ENCODE results near the gene CEP43. TPM values are rescaled to one million over a fixed set of nuclear protein-coding genes. Genes with fewer than 3 reads are reported as not detected.

Gene CEP43
- total RNA-seq, 1 donor from 2014 or later: 17.7 TPM

DNA sequence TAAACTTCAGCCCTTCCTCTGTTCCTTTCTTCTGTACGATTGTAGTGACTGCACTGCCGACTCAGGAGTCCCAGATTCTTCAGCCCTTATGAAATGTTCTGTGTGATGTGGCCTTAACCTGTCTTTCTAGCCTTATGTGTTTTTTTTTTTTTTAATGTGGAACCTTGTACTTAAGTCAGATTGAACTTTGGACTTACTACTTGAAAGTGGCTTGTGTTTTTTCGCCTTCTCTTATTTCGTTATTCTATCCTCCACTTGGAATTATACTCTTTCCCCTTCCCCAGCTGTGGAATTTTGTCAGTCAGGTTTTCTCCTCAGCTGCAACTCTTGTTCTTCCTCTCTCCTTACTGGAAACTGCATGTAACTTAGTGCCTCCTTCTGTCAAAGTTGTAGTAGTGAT is 8.8 kb downstream of the CEP43 start:
- no peak for DNase-seq (ENCODE audit: low spot score)
- ATAC-seq: no peak

DNA sequence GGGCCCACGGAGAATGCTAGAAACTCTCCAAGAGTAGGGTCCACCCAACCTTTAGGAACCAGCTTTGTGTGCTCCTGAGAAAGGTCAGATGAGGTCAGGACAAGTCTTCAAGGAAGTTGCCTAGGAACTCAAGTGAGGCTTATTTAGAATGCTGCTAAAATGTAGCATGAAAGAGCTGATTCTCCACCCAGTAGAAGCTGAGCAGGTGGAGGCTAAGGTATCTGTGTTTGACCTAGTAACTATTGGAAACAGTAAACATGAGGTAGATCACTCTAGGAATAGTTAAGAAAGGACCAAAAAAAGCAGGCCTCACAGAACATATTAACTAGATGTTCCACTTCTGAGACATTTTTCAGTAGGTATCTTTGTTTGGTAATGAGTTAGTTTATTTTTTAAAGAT is 13.9 kb downstream of the CEP43 start:
- no peak for DNase-seq (ENCODE audit: low spot score)
- no peak for ATAC-seq

DNA sequence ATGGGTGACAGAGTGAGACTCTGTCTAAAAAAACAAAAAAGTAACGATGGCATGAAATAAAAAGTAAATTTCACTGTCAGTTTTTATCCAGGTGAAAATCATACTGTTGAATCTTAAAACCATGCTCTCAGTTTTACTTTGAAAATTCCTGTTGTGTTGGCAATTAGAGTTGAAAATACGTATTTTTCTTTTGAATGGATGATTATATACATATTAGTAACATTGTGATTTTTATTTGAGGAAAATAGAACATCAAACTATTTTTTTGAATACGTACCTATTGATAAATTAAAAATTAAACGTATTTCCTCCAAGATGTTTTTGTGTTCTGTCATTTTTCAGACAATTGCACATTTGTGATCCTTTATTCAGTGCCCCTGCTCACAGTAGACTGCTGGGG is 14.7 kb downstream of the CEP43 start:
- DNase-seq (ENCODE audit: low spot score): no peak
- no peak for ATAC-seq

GRCh38 chr6:167015302-167015701 is 16.1 kb downstream of the CEP43 start:
- no peak for ATAC-seq
- DNase-seq (ENCODE audit: low spot score): no peak

GRCh38 chr6:167020206-167020605 is 21.0 kb downstream of the CEP43 start:
- ATAC-seq (no peak), DNase-seq (ENCODE audit: low spot score) (no peak)

- ATAC-seq (no peak), DNase-seq (ENCODE audit: low spot score) (no peak)
Measured at GRCh38 chr6:167027308-167027707, 28.1 kb downstream of the CEP43 start.

DNA sequence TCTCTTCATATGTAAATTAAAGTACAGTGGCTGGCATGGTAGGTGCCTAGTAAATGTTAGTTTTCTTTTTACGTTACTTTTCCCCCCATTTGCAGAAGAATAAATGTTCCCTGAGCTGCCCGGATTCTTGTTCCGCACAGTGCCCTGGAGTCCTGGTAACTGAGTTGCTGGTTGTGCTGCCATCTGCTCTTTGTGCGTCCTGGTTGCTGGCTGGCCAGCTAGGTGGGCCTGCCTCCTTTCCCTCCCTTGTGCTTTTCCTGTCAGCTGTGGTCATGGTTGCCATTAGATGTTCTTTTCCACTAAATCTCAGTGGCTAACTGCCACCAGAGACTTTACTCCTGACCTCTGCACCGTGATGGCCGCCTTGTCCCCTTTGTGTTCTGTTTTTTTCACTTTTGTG is 28.6 kb downstream of the CEP43 start:
- no peak for ATAC-seq
- DNase-seq (ENCODE audit: low spot score): no peak

- ATAC-seq (no peak), DNase-seq (ENCODE audit: low spot score) (no peak)
Measured at GRCh38 chr6:167030222-167031072, 31.2 kb downstream of the CEP43 start.

GRCh38 chr6:167031082-167031709 is 32.0 kb downstream of the CEP43 start:
- DNase-seq (ENCODE audit: low spot score) (no peak), ATAC-seq (peak; percentile 43)

DNA sequence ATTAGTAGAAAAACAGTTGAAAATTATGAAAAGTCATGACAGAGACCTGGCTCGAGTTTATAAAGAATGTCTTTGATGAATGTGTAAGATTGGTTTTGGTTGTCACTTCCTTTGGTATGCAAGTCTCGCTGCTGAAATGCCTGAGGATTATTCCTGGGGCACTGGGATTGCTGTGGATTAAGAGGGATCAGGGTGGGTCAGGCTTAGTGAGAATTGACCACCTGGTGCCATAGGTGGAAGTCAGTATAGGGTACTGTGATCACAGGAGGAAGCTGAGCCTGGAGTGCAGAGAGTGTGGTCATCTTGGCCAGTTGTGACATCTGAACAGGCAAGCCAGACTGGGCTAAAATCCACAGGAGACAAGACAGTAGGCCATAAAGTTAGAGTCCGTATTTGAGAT is 34.9 kb downstream of the CEP43 start:
- ATAC-seq: no peak

DNA sequence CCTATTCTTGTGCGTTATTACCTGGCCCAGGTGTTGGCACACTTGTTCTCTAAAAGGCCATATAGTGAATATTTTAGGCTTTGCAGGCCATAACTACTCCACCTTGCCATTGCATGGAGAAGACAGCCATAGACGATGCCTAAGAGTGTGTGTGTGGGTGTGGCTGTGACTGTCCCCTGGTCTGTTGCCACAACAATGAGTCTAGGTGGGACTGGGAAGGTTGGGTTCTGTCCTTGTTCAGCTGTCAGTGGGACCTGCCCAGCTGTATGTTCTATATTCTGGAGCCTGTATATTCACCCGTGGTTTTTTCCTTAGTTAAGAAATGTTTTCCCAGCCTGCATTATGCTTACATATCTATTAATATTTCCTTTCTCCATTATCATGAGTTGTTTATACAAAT is 38.6 kb downstream of the CEP43 start:
- DNase-seq (ENCODE audit: low spot score) (no peak), ATAC-seq (no peak)

More for the DNA sequence above, 34.9 kb downstream of the CEP43 start:
- DNase-seq (ENCODE audit: low spot score): no peak

DNA sequence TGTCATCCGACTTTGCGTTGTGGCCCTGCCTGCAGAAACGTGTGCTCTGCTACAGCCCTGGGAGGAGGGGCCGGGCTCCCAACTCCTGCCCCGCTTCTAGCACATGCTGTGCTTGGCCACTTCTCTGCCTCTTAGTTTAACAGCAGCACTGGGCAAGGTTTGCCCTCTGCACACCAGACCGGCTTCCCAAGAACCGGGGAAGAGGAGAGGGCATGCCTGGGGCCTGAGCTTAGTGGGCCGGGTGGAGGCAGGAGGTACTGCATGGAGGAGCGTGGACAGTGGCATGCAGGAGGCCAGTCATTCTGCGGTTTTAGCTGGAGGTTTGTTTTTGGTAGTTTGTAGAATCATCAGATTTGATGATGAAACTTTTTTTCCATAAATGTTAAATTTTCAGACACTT is 45.5 kb downstream of the CEP43 start:
- DNase-seq (ENCODE audit: low spot score) (no peak), ATAC-seq (peak; percentile 33)

DNA sequence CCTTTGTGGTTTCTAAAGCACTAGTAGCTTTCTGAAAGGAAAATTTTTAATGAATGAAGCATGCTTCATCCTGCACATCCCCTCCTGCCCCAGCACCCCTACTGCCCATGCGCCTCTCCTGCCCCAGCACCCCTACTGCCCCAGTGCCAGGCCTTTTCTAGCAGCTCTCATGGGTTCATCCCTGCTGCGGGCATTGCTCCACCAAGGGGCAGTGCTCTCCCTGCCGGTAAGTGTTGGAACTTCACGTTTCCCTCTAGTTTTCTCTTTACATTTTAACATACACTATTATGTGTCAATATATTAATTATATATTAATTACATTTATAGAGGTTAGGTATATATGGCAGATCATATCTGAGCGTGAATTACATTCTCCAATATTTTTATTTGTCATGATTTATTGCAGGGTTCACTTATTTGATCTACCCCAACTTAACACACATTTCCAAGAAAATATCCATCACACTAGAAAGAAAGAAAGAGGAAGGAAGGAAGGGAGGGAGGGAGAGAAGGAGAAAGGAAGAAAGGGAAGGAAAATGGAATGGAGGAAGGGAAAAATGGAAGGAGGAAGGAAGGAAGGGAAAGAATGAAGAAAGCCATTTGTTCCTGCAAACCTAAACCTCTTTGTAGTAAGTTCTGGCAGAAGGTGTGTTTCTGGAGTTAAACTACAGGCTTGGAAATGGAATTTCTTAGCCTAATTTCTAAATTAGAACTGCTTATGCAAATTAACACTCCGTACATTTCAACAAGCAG is 46.8 kb downstream of the CEP43 start:
- ATAC-seq (peak; percentile 58), DNase-seq (ENCODE audit: low spot score) (no peak)

DNA sequence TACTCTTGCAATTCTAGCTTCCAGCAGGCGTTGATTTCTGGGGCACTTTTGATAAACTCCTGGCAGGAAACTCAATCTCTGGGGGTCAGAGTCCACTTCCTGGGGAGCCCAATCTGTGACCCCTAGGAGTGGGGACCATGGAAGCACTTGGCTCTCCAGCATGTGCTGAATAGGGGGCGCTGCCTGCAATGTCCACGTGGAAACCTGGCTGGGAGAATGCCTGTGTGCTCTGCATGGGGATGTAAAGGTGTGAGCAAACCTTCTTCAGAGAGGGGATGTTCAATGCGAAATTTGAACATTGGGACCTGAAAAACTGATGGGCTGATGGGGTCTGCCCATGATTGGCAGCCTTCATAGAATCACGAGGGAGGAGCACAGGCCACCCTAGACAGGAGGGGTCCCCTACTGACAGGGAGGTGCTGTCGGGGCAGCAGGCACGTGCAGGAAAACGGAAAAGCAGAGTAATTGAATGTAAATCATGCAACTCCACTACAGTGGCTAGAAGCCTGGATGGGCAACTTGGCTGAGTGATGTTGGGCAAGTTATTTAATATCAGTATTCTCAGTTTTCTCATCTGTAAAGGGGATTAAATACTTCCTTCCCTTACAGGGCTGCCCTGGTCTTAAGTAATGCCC is 47.8 kb downstream of the CEP43 start:
- ATAC-seq (no peak), DNase-seq (ENCODE audit: low spot score) (no peak)

DNA sequence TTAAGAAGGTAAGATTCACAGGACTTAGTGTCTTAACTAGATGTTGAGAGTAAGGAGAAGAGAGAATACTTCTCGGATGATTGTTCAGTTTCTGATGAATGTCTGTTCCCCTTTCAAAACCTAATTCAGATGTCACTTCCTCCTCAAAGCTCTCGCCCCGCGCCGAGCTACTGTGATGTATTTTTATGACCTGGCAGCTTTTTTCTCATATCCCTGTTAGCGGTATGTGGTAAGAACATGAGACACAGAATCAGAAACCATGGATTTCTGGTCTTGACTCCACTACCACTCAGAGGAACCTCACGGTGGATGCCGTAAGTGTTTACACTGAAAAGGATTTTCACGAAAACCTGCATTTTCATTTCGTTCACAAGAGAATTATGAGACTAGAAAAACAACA is 48.4 kb downstream of the CEP43 start:
- ATAC-seq (no peak), DNase-seq (ENCODE audit: low spot score) (no peak)

Other genes with a start within 250 kb of the CEP43 start
- gene RNASET2, start 42.8 kb upstream of the CEP43 start, total RNA-seq: 22.3 TPM
- gene CCR6, start 123.7 kb downstream of the CEP43 start, total RNA-seq: not detected
- gene GPR31, start 158.6 kb downstream of the CEP43 start, total RNA-seq: not detected